ENCODE measurements around the gene GTF2B. TPM values are rescaled to one million over a fixed set of nuclear protein-coding genes. Genes with fewer than 3 reads are reported as not detected.
"Not testable (repeated sequence)": the region's sequence is repeated elsewhere in the genome, so short reads cannot be mapped to it uniquely, and the experiment has no call there.

The GTF2B gene
- total RNA-seq, 1 donor from 2014 or later: 27.1 TPM

- TF ChIP-seq, protein P1, sequence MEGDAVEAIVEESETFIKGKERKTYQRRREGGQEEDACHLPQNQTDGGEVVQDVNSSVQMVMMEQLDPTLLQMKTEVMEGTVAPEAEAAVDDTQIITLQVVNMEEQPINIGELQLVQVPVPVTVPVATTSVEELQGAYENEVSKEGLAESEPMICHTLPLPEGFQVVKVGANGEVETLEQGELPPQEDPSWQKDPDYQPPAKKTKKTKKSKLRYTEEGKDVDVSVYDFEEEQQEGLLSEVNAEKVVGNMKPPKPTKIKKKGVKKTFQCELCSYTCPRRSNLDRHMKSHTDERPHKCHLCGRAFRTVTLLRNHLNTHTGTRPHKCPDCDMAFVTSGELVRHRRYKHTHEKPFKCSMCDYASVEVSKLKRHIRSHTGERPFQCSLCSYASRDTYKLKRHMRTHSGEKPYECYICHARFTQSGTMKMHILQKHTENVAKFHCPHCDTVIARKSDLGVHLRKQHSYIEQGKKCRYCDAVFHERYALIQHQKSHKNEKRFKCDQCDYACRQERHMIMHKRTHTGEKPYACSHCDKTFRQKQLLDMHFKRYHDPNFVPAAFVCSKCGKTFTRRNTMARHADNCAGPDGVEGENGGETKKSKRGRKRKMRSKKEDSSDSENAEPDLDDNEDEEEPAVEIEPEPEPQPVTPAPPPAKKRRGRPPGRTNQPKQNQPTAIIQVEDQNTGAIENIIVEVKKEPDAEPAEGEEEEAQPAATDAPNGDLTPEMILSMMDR (IDR thresholded peaks at IDR 0.05; ENCODE audit: partially characterized antibody, unreplicated experiment): no peak
- Mint-ChIP-seq H3K36me3 (ENCODE audit: unreplicated experiment) (peaks cover 1% of the 10 kb centered on the region), H3K4me3 (ENCODE audit: unreplicated experiment) (no peak overlapping the region), H3K27me3 (ENCODE audit: unreplicated experiment) (peaks cover 2% of the 10 kb centered on the region), H3K9me3 (ENCODE audit: unreplicated experiment) (peaks cover 1% of the 10 kb centered on the region), H3K27ac (ENCODE audit: unreplicated experiment) (no peak overlapping the region), H3K4me1 (ENCODE audit: low read depth, unreplicated experiment) (no peaks in the 10 kb centered on the region)
- DNase-seq: no peak
Observed at GRCh38 chr1:88923224-88923623, 31.9 kb upstream of the GTF2B start.

GRCh38 chr1:88922214-88922613, 30.8 kb upstream of the GTF2B start:
- TF ChIP-seq, protein P1 (IDR thresholded peaks at IDR 0.05; ENCODE audit: partially characterized antibody, unreplicated experiment): no peak
- Mint-ChIP-seq H3K9me3 (ENCODE audit: unreplicated experiment) (peaks cover 1% of the 10 kb centered on the region), H3K27ac (ENCODE audit: unreplicated experiment) (no peak overlapping the region), H3K4me1 (ENCODE audit: low read depth, unreplicated experiment) (no peaks in the 10 kb centered on the region), H3K27me3 (ENCODE audit: unreplicated experiment) (peaks cover 2% of the 10 kb centered on the region), H3K36me3 (ENCODE audit: unreplicated experiment) (peaks cover 9% of the 10 kb centered on the region), H3K4me3 (ENCODE audit: unreplicated experiment) (no peak overlapping the region)
- no peak for DNase-seq

DNA sequence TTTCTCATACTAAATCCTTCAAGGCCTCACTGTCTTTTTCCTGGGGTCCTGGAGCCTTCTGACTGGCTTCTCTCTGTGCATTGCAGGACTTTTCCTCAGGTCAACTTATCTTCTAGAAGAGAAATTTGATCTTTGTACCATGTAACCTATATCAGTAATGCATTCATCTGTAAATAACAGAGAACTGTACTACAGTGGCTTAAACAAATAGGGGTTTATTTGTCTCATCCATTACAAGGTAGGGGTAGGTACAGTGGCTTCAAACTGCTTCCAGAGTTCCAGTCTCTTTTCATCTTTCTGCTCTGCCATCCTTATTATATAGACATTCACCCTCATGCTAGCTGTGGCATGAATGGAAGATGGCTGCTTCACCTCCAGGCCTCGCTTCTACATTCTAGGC, 29.5 kb upstream of the GTF2B start:
- TF ChIP-seq, protein P1 (IDR thresholded peaks at IDR 0.05; ENCODE audit: partially characterized antibody, unreplicated experiment): no peak
- H3K9me3 Mint-ChIP-seq (ENCODE audit: unreplicated experiment): peaks cover 4% of the 10 kb centered on the region
- H3K4me1 Mint-ChIP-seq (ENCODE audit: low read depth, unreplicated experiment): no peaks in the 10 kb centered on the region
- H3K4me3 Mint-ChIP-seq (ENCODE audit: unreplicated experiment): no peak overlapping the region
- peaks cover 13% of the 10 kb centered on the region for H3K36me3 Mint-ChIP-seq (ENCODE audit: unreplicated experiment)
- peaks cover 2% of the 10 kb centered on the region for H3K27me3 Mint-ChIP-seq (ENCODE audit: unreplicated experiment)
- no peak for DNase-seq
- H3K27ac Mint-ChIP-seq (ENCODE audit: unreplicated experiment): no peak overlapping the region

DNA sequence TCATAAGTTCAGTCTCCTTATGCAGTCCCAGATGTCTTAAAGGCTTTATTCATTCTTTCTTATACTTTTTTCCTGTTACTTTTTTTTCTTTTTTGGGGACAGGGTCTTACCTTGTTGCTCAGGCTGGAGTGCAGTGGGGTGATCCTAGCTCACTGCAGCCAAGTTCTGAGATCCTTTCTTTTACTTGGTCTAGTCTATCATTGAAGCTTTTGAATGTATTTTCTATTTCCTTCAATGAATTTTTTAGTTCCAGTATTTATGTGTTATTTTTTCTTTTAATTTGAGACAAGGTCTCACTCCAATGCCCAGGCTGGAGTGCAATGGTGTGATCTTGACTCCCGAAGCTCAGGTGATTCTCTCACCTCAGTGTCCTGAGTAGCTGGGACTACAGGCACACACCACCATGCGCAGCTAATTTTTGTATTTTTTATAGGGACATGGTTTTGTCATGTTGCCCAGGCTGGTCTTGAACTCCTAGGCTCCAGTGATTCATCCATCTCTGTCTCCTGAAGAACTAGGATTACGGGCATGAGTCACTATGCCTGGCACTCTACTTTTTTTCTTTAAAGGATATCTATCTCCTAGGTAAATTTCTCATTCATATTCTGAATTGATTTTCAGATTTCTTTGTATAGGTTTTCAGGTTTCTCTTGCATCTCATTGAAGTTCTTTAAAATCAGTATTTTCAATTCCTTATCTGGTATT, 26.1 kb upstream of the GTF2B start:
- Mint-ChIP-seq H3K4me1 (ENCODE audit: low read depth, unreplicated experiment) (no peaks in the 10 kb centered on the region), H3K4me3 (ENCODE audit: unreplicated experiment) (no peak overlapping the region)

GRCh38 chr1:88916883-88917282, 25.5 kb upstream of the GTF2B start:
- H3K27me3 Mint-ChIP-seq (ENCODE audit: unreplicated experiment): no peaks in the 10 kb centered on the region
- H3K27ac Mint-ChIP-seq (ENCODE audit: unreplicated experiment): no peak overlapping the region
- TF ChIP-seq, protein P1 (IDR thresholded peaks at IDR 0.05; ENCODE audit: partially characterized antibody, unreplicated experiment): no peak
- DNase-seq: no peak
- peaks cover 4% of the 10 kb centered on the region for H3K9me3 Mint-ChIP-seq (ENCODE audit: unreplicated experiment)
- peaks cover 18% of the 10 kb centered on the region for H3K36me3 Mint-ChIP-seq (ENCODE audit: unreplicated experiment)
- H3K4me1 Mint-ChIP-seq (ENCODE audit: low read depth, unreplicated experiment): no peaks in the 10 kb centered on the region
- no peak overlapping the region for H3K4me3 Mint-ChIP-seq (ENCODE audit: unreplicated experiment)

More for the DNA sequence above, 26.1 kb upstream of the GTF2B start:
- H3K27me3 Mint-ChIP-seq (ENCODE audit: unreplicated experiment): no peaks in the 10 kb centered on the region
- DNase-seq: no peak
- TF ChIP-seq, protein P1 (IDR thresholded peaks at IDR 0.05; ENCODE audit: partially characterized antibody, unreplicated experiment): no peak
- peaks cover 18% of the 10 kb centered on the region for H3K36me3 Mint-ChIP-seq (ENCODE audit: unreplicated experiment)
- peaks cover 4% of the 10 kb centered on the region for H3K9me3 Mint-ChIP-seq (ENCODE audit: unreplicated experiment)
- no peak overlapping the region for H3K27ac Mint-ChIP-seq (ENCODE audit: unreplicated experiment)

DNA sequence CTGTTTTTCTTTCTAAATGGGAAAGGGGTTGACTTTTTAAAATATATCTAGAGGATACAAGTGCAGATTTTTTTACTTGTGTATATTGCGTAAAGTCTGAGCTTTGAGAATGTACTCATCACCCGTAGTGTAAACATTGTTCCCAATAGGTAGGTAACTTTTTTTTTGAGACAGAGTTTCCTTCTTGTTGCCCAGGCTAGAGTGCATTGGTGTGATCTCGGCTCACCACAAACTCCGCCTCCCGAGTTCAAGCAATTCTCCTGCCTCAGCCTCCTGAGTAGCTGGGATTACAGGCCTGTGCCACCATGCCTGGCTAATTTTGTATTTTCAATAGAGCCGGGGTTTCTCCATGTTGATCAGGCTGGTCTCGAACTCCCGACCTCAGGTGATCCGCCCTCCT, 20.4 kb upstream of the GTF2B start:
- H3K27me3 Mint-ChIP-seq (ENCODE audit: unreplicated experiment); H3K36me3 Mint-ChIP-seq (ENCODE audit: unreplicated experiment); DNase-seq; H3K27ac Mint-ChIP-seq (ENCODE audit: unreplicated experiment); H3K4me3 Mint-ChIP-seq (ENCODE audit: unreplicated experiment); H3K4me1 Mint-ChIP-seq (ENCODE audit: low read depth, unreplicated experiment); H3K9me3 Mint-ChIP-seq (ENCODE audit: unreplicated experiment): not testable (repeated sequence)
